H1 (cell line): ENCODE measurements around the gene PARD3. TPM values are rescaled to one million over a fixed set of nuclear protein-coding genes. Genes with fewer than 3 reads are reported as not detected.

ENCODE experiments used
- CTCF ChIA-PET: fragments of 300-600 bp; sonication (Branson Sonifier 250); formaldehyde crosslinking; loops from one replicate; lab custom pipeline; 2021; ENCODE audit not compliant: partially characterized antibody; lab: Charles Lee
- POLR2A ChIA-PET: fragments of 300-600 bp; sonication (Branson Sonifier 250); formaldehyde crosslinking; loops from one replicate; lab custom pipeline; 2021; ENCODE audit warnings: inconsistent platforms; ENCODE audit not compliant: partially characterized antibody; lab: Charles Lee
- DNase-seq, 2 experiments: peaks; one replicate each; pipeline versions ENCODE4 v3.0.0 to v3.0.0-alpha.2; 2010 to 2022; ENCODE audit warnings: low spot score in 2 of 2, low read depth in 1 of 2, mixed read lengths in 1 of 2
- FAIRE-seq: peaks from 2 replicates; lab custom pipeline; 2011; peaks lifted over from hg19 to GRCh38; lab: Jason Lieb, UNC
- H2AFZ ChIP-seq: 2 replicates; pipeline ENCODE4 v1.8.1; 2012; ENCODE audit warnings: low read length, inconsistent platforms
- H2AK5ac ChIP-seq: 2 replicates; pipeline ENCODE4 v1.6.1; 2013; ENCODE audit warnings: low read depth, low read length
- H2BK120ac ChIP-seq: replicated peaks from 2 replicates; pipeline ENCODE3; 2013; ENCODE audit warnings: low read depth, low read length, inconsistent platforms
- H2BK12ac ChIP-seq: 2 replicates; pipeline ENCODE4 v1.6.1; 2013; ENCODE audit warnings: low read depth, low read length
- H2BK15ac ChIP-seq: 2 replicates; pipeline ENCODE4 v1.6.1; 2013; ENCODE audit warnings: low read length
- H2BK20ac ChIP-seq: 2 replicates; pipeline ENCODE4 v1.6.1; 2013; ENCODE audit warnings: low read length
- H2BK5ac ChIP-seq: 2 replicates; pipeline ENCODE4 v1.6.1; 2013; ENCODE audit warnings: low read depth, low read length
- H3K14ac ChIP-seq: 2 replicates; pipeline ENCODE4 v1.6.1; 2013; ENCODE audit warnings: inconsistent platforms; ENCODE audit not compliant: insufficient read length
- H3K18ac ChIP-seq: 2 replicates; pipeline ENCODE4 v1.6.1; 2013; ENCODE audit warnings: low read length; ENCODE audit errors: extremely low read depth
- H3K23ac ChIP-seq: 2 replicates; pipeline ENCODE4 v1.6.1; 2013; ENCODE audit warnings: inconsistent platforms; ENCODE audit not compliant: insufficient read length
- H3K23me2 ChIP-seq: 2 replicates; pipeline ENCODE4 v1.6.1; 2013; ENCODE audit warnings: low read depth, low read length
- H3K27ac ChIP-seq: 2 replicates; pipeline ENCODE4 v1.6.1; 2011; ENCODE audit warnings: low read depth, low read length, inconsistent platforms
- H3K27me3 ChIP-seq, 4 experiments: replicated peaks in 1 of 4; 1 replicate in 1 of 4; 2 replicates in 3 of 4; pipeline versions ENCODE4 v1.6.1 to v1.8.1; 2011 to 2013; ENCODE audit warnings: low read length in 3 of 4, mild to moderate bottlenecking in 3 of 4, inconsistent platforms in 2 of 4, mixed read lengths in 2 of 4, moderate library complexity in 1 of 4; ENCODE audit not compliant: control insufficient read depth in 3 of 4, insufficient read depth in 3 of 4; ENCODE audit errors: extremely low read depth in 1 of 4
- H3K36me3 ChIP-seq, 4 experiments: 2 replicates each; pipeline versions ENCODE4 v1.6.1 to v1.8.1; 2011 to 2013; ENCODE audit warnings: mild to moderate bottlenecking in 4 of 4, low read length in 3 of 4, moderate library complexity in 2 of 4, control low read depth in 1 of 4, inconsistent platforms in 1 of 4; ENCODE audit not compliant: insufficient read depth in 4 of 4, control insufficient read depth in 2 of 4
- H3K4ac ChIP-seq: replicated peaks from 2 replicates; pipeline ENCODE3; 2013; ENCODE audit warnings: low read length, low read depth, mixed read lengths, inconsistent platforms; ENCODE audit not compliant: insufficient read length
- H3K4me1 ChIP-seq, 4 experiments: replicated peaks in 1 of 4; 1 replicate in 1 of 4; 2 replicates in 3 of 4; pipeline versions ENCODE4 v1.6.1 to v1.8.1; 2011 to 2013; ENCODE audit warnings: low read length in 3 of 4, inconsistent platforms in 2 of 4, mixed read lengths in 1 of 4; ENCODE audit not compliant: insufficient read depth in 4 of 4, control insufficient read depth in 3 of 4
- H3K4me2 ChIP-seq, 2 experiments: 2 replicates each; pipeline versions ENCODE4 v1.6.1 to v1.8.1; 2011 to 2013; ENCODE audit warnings: low read depth in 2 of 2, low read length in 2 of 2, control low read depth in 1 of 2, inconsistent platforms in 1 of 2, mild to moderate bottlenecking in 1 of 2; ENCODE audit not compliant: insufficient read depth in 1 of 2
- H3K4me3 ChIP-seq, 4 experiments: fragments of 200-600, 300-600 bp in 1 of 4; sonication (generic), shearing (Covaris generic), sonication (Bioruptor Twin) in 1 of 4; 2 replicates each; pipeline versions ENCODE4 v1.5.1 to v1.8.1; 2011 to 2016; ENCODE audit warnings: low read length in 4 of 4, low read depth in 3 of 4, control low read depth in 2 of 4, inconsistent platforms in 2 of 4, mild to moderate bottlenecking in 2 of 4, mixed read lengths in 1 of 4, moderate library complexity in 1 of 4; ENCODE audit not compliant: insufficient read depth in 2 of 4; ENCODE audit errors: extremely low read depth in 1 of 4
- H3K56ac ChIP-seq: replicated peaks from 2 replicates; pipeline ENCODE3; 2013; ENCODE audit warnings: low read depth, mild to moderate bottlenecking, mixed read lengths, low read length, inconsistent platforms; ENCODE audit not compliant: insufficient read length
- H3K79me1 ChIP-seq: 2 replicates; pipeline ENCODE4 v1.6.1; 2013; ENCODE audit warnings: low read depth, low read length, control low read depth
- H3K79me2 ChIP-seq, 2 experiments: 2 replicates each; pipeline versions ENCODE4 v1.6.1 to v1.8.1; 2012 to 2013; ENCODE audit warnings: low read length in 2 of 2, mild to moderate bottlenecking in 2 of 2, inconsistent platforms in 1 of 2; ENCODE audit not compliant: insufficient read depth in 2 of 2, control insufficient read depth in 1 of 2
- H3K9ac ChIP-seq, 4 experiments: replicated peaks in 1 of 4; 1 replicate in 1 of 4; 2 replicates in 3 of 4; pipeline versions ENCODE4 v1.6.1 to v1.8.1; 2011 to 2013; ENCODE audit warnings: low read depth in 3 of 4, low read length in 3 of 4, control low read depth in 2 of 4, mild to moderate bottlenecking in 2 of 4, moderate library complexity in 2 of 4, inconsistent platforms in 1 of 4; ENCODE audit errors: extremely low read depth in 1 of 4
- H3K9me3 ChIP-seq, 2 experiments: 2 replicates each; pipeline versions ENCODE4 v1.6.1 to v1.8.1; 2012 to 2013; ENCODE audit warnings: mild to moderate bottlenecking in 2 of 2, moderate library complexity in 2 of 2, control low read depth in 1 of 2, inconsistent platforms in 1 of 2, low read depth in 1 of 2, low read length in 1 of 2, mixed read lengths in 1 of 2; ENCODE audit not compliant: insufficient read depth in 2 of 2
- H4K20me1 ChIP-seq, 2 experiments: replicated peaks in 1 of 2; 2 replicates each; pipeline versions ENCODE3 to v1.8.1; 2011 to 2013; ENCODE audit warnings: inconsistent platforms in 2 of 2, low read length in 2 of 2, mild to moderate bottlenecking in 1 of 2; ENCODE audit not compliant: insufficient read depth in 2 of 2, control insufficient read depth in 1 of 2
- H4K5ac ChIP-seq: 2 replicates; pipeline ENCODE4 v1.6.1; 2013; ENCODE audit warnings: low read length, low read depth, mixed read lengths, inconsistent platforms; ENCODE audit not compliant: insufficient read length
- H4K8ac ChIP-seq: 2 replicates; pipeline ENCODE4 v1.8.0; 2013; ENCODE audit warnings: mild to moderate bottlenecking, moderate library complexity, low read length, inconsistent platforms; ENCODE audit not compliant: insufficient read depth; ENCODE audit errors: extremely low read depth
- H4K91ac ChIP-seq: replicated peaks from 2 replicates; pipeline ENCODE3; 2013; ENCODE audit warnings: low read length, mixed read lengths, inconsistent platforms; ENCODE audit not compliant: insufficient read length
- ZNF274 ChIP-seq: IDR thresholded peaks from 2 replicates; pipeline ENCODE4 v1.7.0; 2012; ENCODE audit warnings: low read length, borderline replicate concordance; ENCODE audit errors: extremely low read depth
- WGBS, 2 experiments: shearing (Covaris generic) in 1 of 2; methylation state at CpG; one replicate each; pipeline versions ENCODE4 v1.1.6 to v1.1.7; 2013 to 2015; ENCODE audit warnings: low lambda C conversion rate in 2 of 2, mixed read lengths in 2 of 2, inconsistent platforms in 1 of 2, low coverage in 1 of 2, missing lambda C conversion rate in 1 of 2; ENCODE audit not compliant: insufficient replicate concordance in 2 of 2, insufficient coverage in 1 of 2, insufficient read length in 1 of 2; ENCODE audit errors: extremely low coverage in 1 of 2, missing lambda C conversion rate in 1 of 2; 5-methylcytosine and 5-hydroxymethylcytosine counted together
- polyA plus RNA-seq, 7 experiments: library from polyadenylated mRNA; depleted of rRNA in 3 of 7; stranded (reverse) in 5 of 7; unstranded in 2 of 7; fragments of >200 nt in 5 of 7; fragments of 200-250 nt in 2 of 7; gene quantifications; 1 replicate in 5 of 7; 2 replicates in 1 of 7; 4 replicates in 1 of 7; pipeline versions ENCODE4 v1.2.1 to v1.2.3, GENCODE V29; 2011 to 2013; ENCODE audit warnings: missing spikeins in 2 of 7, mixed read lengths in 2 of 7
- total RNA-seq: library from RNA; stranded (reverse); fragmentation: NEBNext Ultra II Directional; extraction: Animal tissue kit (Norgen Biotek cat#: 25700); gene quantifications from 2 replicates; pipeline ENCODE4 v1.2.1, GENCODE V29; 2021

The PARD3 gene
- total and polyA plus RNA-seq, 2 of the 8 experiments (the other 6 are each of a cell fraction or from before 2014, with no cell fraction given), result 19.7 to 49.1 TPM

DNA sequence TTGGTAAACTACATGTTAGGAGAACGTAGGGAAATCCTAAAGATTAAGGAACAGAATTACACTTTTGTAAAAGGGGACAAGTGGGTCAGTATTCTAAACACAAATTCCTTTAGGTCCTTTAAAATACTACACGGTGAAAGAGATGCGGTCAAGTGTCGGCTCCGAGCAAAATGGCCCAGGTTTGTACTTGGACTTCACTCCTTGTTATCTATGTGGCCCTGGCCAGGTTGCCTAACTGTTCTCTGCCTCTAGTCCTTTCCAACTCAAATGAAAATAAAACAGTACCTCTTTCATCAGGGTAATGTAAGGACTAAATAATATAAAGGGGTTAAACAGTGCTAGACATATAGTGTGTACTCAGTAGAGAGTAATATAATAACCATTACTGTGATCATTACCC, 344.8 kb downstream of the PARD3 start:
- Histone ChIP-seq H3K14ac (no peak overlapping the region), H3K36me3 (0 out of 8 replicates have a peak, but pooled peaks cover 0 to 2% (median 0%) of the 10 kb centered on the region in 4 experiments), H2BK12ac (no peak overlapping the region), H2AFZ (no peak overlapping the region), H4K8ac (no peak overlapping the region), H2BK15ac (no peak overlapping the region), H4K91ac (no peak overlapping the region), H3K4me1 (no peaks in the 10 kb centered on the region), H3K27ac (no peak overlapping the region), H3K4me3 (no peak overlapping the region), H3K79me2 (no peaks in the 10 kb centered on the region), H2BK120ac (no peak overlapping the region), H3K4ac (no peak overlapping the region), H2BK5ac (no peak overlapping the region), H3K27me3 (no peaks in the 10 kb centered on the region), H2AK5ac (no peak overlapping the region), H3K56ac (no peak overlapping the region), H4K20me1 (no peaks in the 10 kb centered on the region), H3K79me1 (no peaks in the 10 kb centered on the region), H4K5ac (no peak overlapping the region), H3K23me2 (no peaks in the 10 kb centered on the region), H2BK20ac (no peak overlapping the region), H3K9ac (no peak overlapping the region), H3K23ac (no peak overlapping the region), H3K9me3 (no peaks in the 10 kb centered on the region), H3K18ac (no peak overlapping the region), H3K4me2 (no peak overlapping the region)
- FAIRE-seq (no peak), DNase-seq (no peak)
- 90% methylated on average over 5 of the region's 5 CpGs; no CpG with 5 or more reads in 1 of the 2 experiments for WGBS, 2 experiments
- CTCF ChIA-PET, result no interaction called here
- POLR2A ChIA-PET, result no interaction called here
- no peak for TF ChIP-seq ZNF274
